Uterus (tissue), 2 donors: ENCODE measurements around the gene HYDIN.

Experiments used
- POLR2A ChIP-seq, 2 donors: fragments of 450-650 bp; IDR thresholded peaks; one replicate each; pipeline ENCODE4 v1.6.1; 2016; ENCODE audit warnings: antibody characterized with exemption in 2 of 2, mild to moderate bottlenecking in 1 of 2, moderate library complexity in 1 of 2
- TF ChIP-seq, protein P1 (sequence below), 4 experiments: fragments of 200-600 bp in 2 of 4; fragments of 450-650 bp in 2 of 4; sonication (generic) in 2 of 4; IDR thresholded peaks; one replicate each; pipeline ENCODE4 v1.5.1; 2016 to 2019; ENCODE audit warnings: antibody characterized with exemption in 4 of 4, mild to moderate bottlenecking in 2 of 4, moderate library complexity in 1 of 4

DNA sequence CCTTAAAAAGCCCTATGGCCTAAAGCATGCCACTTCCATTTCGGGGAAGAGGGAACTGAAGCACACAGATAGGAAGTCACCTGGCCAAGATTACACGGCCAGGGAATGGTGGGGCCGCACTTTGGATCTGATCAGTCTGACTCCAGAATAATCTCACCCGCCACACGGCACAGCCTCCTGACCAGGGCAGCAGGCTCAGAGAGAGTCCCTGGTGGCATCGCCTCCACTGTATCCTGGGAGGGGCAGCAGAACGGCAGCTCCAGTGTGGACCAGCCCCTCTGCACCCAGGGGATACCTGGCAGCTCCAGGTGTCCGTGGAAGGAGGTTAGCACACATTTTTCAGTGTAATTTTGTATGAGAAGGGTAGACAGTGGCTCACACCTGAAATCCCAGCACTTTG, 465.0 kb downstream of the HYDIN start:
- TF ChIP-seq, protein P1, sequence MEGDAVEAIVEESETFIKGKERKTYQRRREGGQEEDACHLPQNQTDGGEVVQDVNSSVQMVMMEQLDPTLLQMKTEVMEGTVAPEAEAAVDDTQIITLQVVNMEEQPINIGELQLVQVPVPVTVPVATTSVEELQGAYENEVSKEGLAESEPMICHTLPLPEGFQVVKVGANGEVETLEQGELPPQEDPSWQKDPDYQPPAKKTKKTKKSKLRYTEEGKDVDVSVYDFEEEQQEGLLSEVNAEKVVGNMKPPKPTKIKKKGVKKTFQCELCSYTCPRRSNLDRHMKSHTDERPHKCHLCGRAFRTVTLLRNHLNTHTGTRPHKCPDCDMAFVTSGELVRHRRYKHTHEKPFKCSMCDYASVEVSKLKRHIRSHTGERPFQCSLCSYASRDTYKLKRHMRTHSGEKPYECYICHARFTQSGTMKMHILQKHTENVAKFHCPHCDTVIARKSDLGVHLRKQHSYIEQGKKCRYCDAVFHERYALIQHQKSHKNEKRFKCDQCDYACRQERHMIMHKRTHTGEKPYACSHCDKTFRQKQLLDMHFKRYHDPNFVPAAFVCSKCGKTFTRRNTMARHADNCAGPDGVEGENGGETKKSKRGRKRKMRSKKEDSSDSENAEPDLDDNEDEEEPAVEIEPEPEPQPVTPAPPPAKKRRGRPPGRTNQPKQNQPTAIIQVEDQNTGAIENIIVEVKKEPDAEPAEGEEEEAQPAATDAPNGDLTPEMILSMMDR (IDR thresholded peaks at IDR 0.05) = no peak
- TF ChIP-seq POLR2A (IDR thresholded peaks at IDR 0.05) = no peak
